ENCODE results near the gene IPO11.
"Not testable (repeated sequence)": the region's sequence is repeated elsewhere in the genome, so short reads cannot be mapped to it uniquely, and the experiment has no call there.

IPO11 gene

GRCh38 chr5:62653001-62653863 lies 240.7 kb downstream of the IPO11 start:
- no peak for ATAC-seq
- TF ChIP-seq ZNF565 (CRISPR knock-in tag; conservative IDR thresholded peaks at IDR 0.05; ENCODE audit: low read depth): no peak
- no peak for TF ChIP-seq ARNTL (CRISPR knock-in tag; IDR thresholded peaks at IDR 0.05; ENCODE audit: borderline replicate concordance, low read depth)
- TF ChIP-seq ZFP3 (CRISPR knock-in tag; IDR thresholded peaks at IDR 0.05): no peak
- no peak for TF ChIP-seq OSR1 (CRISPR knock-in tag; IDR thresholded peaks at IDR 0.05)
- TF ChIP-seq ISL1 (CRISPR knock-in tag; IDR thresholded peaks at IDR 0.05): no peak
- TF ChIP-seq TOX (CRISPR knock-in tag; IDR thresholded peaks at IDR 0.05; ENCODE audit: borderline replicate concordance): no peak
- TF ChIP-seq PATZ1 (CRISPR knock-in tag; IDR thresholded peaks at IDR 0.05; ENCODE audit: borderline replicate concordance): no peak

GRCh38 chr5:62653864-62654575 lies 241.5 kb downstream of the IPO11 start:
- ATAC-seq: no peak
- TF ChIP-seq ZFP3 (CRISPR knock-in tag; IDR thresholded peaks at IDR 0.05) (no peak), SNAI2 (CRISPR knock-in tag; IDR thresholded peaks at IDR 0.05) (no peak), CSRNP3 (CRISPR knock-in tag; IDR thresholded peaks at IDR 0.05) (no peak), ZNF70 (CRISPR knock-in tag; IDR thresholded peaks at IDR 0.05) (no peak), CREB5 (CRISPR knock-in tag; IDR thresholded peaks at IDR 0.05; ENCODE audit: low read depth) (no peak), PATZ1 (CRISPR knock-in tag; IDR thresholded peaks at IDR 0.05; ENCODE audit: borderline replicate concordance) (no peak), ZFP30 (CRISPR knock-in tag; IDR thresholded peaks at IDR 0.05) (no peak), ZNF8 (CRISPR knock-in tag; IDR thresholded peaks at IDR 0.05) (no peak), POU6F1 (CRISPR knock-in tag; IDR thresholded peaks at IDR 0.05; ENCODE audit: borderline replicate concordance, low read depth) (no peak), RARB (CRISPR knock-in tag; IDR thresholded peaks at IDR 0.05) (no peak), OSR1 (CRISPR knock-in tag; IDR thresholded peaks at IDR 0.05) (no peak), ZNF565 (CRISPR knock-in tag; conservative IDR thresholded peaks at IDR 0.05; ENCODE audit: low read depth) (no peak), ZC3H10 (CRISPR knock-in tag; IDR thresholded peaks at IDR 0.05) (no peak), PPARA (CRISPR knock-in tag; IDR thresholded peaks at IDR 0.05; ENCODE audit: borderline replicate concordance) (no peak), TOX (CRISPR knock-in tag; IDR thresholded peaks at IDR 0.05; ENCODE audit: borderline replicate concordance) (no peak), TCF4 (CRISPR knock-in tag; IDR thresholded peaks at IDR 0.05; ENCODE audit: borderline replicate concordance) (no peak)

GRCh38 chr5:62657772-62658171 lies 245.2 kb downstream of the IPO11 start:
- ATAC-seq: not testable (repeated sequence)
